Measurements from ENCODE around the gene CLDN9.

The CLDN9 gene

GRCh38 chr16:2974319-2975056, 38.2 kb upstream of the CLDN9 start:
- no peak for DNase-seq

- DNase-seq = no peak
These were observed 37.4 kb upstream of the CLDN9 start for GRCh38 chr16:2975161-2975795.

- DNase-seq = no peak
These were observed 36.5 kb upstream of the CLDN9 start for GRCh38 chr16:2976201-2976600.

- no peak for DNase-seq
These were observed 36.0 kb upstream of the CLDN9 start for GRCh38 chr16:2976673-2977072.

GRCh38 chr16:2977440-2977839, 35.3 kb upstream of the CLDN9 start:
- DNase-seq = no peak

GRCh38 chr16:2979669-2980226, 33.0 kb upstream of the CLDN9 start:
- no peak for DNase-seq

- DNase-seq = peak; percentile 35
These were observed 32.2 kb upstream of the CLDN9 start, which contains the start of gene PKMYT1 for GRCh38 chr16:2980227-2981176. TSS of gene PKMYT1 (minus strand) at chr16:2980446. CDS start at chr16:2979657, 789 bp downstream.

GRCh38 chr16:2981177-2981898, 31.4 kb upstream of the CLDN9 start:
- no peak for DNase-seq

GRCh38 chr16:2981899-2982250, 30.8 kb upstream of the CLDN9 start:
- DNase-seq = no peak

GRCh38 chr16:2982402-2982801, 30.3 kb upstream of the CLDN9 start:
- DNase-seq = no peak

GRCh38 chr16:2983706-2984136, 29.0 kb upstream of the CLDN9 start:
- peak; percentile 20 to 31 for DNase-seq

GRCh38 chr16:2985462-2985861, 27.3 kb upstream of the CLDN9 start:
- DNase-seq = no peak

- no peak for DNase-seq
These were observed 26.8 kb upstream of the CLDN9 start for GRCh38 chr16:2985893-2986355.

GRCh38 chr16:2986623-2987188, 26.0 kb upstream of the CLDN9 start:
- DNase-seq = no peak

- DNase-seq = no peak
These were observed 25.4 kb upstream of the CLDN9 start for GRCh38 chr16:2987286-2987685.

GRCh38 chr16:2987833-2988232, 24.9 kb upstream of the CLDN9 start:
- no peak for DNase-seq

- DNase-seq = no peak
These were observed 24.1 kb upstream of the CLDN9 start for GRCh38 chr16:2988590-2989099.

GRCh38 chr16:2990891-2991290, 21.8 kb upstream of the CLDN9 start:
- no peak for DNase-seq

- DNase-seq = no peak
These were observed 21.0 kb upstream of the CLDN9 start for GRCh38 chr16:2991566-2992261.

- DNase-seq = no peak
These were observed 20.2 kb upstream of the CLDN9 start for GRCh38 chr16:2992383-2993081.

All from Kasumi-1 (cell line).